ENCODE results near the gene MRTFA. TPM values are rescaled to one million over a fixed set of nuclear protein-coding genes. Genes with fewer than 3 reads are reported as not detected.

Gene MRTFA
- total RNA-seq, 1 experiment from 2014 or later: 28.0 TPM

DNA sequence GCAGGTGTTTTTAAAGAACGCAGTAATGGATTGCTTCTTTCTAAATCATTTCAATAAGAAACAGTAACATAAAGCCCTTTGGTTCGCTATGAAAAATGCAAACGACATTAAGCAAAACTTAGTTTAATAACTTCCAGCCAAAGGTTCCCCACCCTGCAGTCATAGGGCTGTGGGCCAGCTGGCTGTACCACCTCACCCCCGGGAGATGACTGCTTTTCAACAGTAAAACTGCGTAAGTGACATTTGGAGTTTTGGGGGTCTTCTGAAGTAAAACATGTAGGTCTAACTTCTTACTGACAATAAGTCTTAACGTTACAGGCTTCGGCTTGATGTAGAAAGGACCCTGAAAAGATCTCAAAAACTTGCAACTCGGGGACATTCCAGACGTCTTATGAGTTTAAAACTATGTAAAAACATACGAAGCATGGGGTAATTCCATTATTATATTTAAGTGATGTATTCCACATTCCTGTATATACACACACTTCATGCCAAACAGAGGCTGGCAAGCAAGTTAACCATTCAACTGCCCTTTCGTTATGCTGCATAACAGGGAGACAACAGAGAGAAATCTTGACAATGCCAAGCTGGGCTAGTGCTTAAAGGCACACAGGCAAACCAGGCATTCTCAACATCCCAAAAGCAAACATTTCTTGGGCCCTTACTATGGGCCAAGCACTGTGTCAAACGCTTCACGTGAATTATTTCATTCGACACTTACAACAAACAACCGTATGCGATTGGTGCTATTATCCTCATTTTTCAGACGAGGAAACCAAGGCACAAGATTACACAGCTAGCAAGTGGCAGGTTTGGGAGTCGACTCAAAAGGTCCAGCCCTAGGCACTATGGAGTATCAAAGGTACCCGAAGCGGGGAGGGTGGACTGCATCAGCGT is 1.2 kb downstream of the MRTFA start:
- POLR2A ChIA-PET: no interaction called here
- Histone ChIP-seq H2AFZ (ENCODE audit: low read depth, low read length, poor library complexity, severe bottlenecking) (no peak overlapping the region), H3K9ac (ENCODE audit: low read length) (peak overlapping the region; percentile 79), H3K9me3 (ENCODE audit: control insufficient read depth in 1 of 2, insufficient read depth in 1 of 2, low read depth in 1 of 2, low read length in 2 of 2) (no peaks in the 10 kb centered on the region), H3K4me2 (ENCODE audit: low read length) (peak overlapping the region; percentile 98), H3K4me3 (replicated peaks in 1 of 2; ENCODE audit: low read depth in 1 of 2, low read length in 2 of 2) (peak overlapping the region; percentile 79 to 90), H3K79me2 (ENCODE audit: insufficient read depth, low read length) (peaks cover 59% of the 10 kb centered on the region), H3K4me1 (ENCODE audit: control insufficient read depth in 1 of 2, insufficient read depth in 2 of 2, low read length in 2 of 2) (peaks cover 6 to 15% of the 10 kb centered on the region in 2 experiments; a peak in 3 of 4 replicates), H3K9me2 (ENCODE audit: insufficient read depth) (no peaks in the 10 kb centered on the region), H4K20me1 (ENCODE audit: insufficient read depth) (peaks cover 5% of the 10 kb centered on the region; the same call in 1 of the 2 replicates), H3K36me3 (ENCODE audit: control insufficient read depth in 1 of 2, insufficient read depth in 2 of 2, low read length in 2 of 2) (no peaks in the 10 kb centered on the region), H3K27me3 (ENCODE audit: insufficient read depth, low read length) (no peaks in the 10 kb centered on the region), H3K27ac (ENCODE audit: low read depth, low read length) (no peak overlapping the region)
- TF ChIP-seq TCF7L2 (IDR thresholded peaks at IDR 0.05; ENCODE audit: borderline replicate concordance, extremely low read depth, insufficient read depth, insufficient read length): no peak
- TF ChIP-seq POLR2AphosphoS5 (IDR thresholded peaks at IDR 0.05; ENCODE audit: low read depth, low read length): no peak
- TF ChIP-seq, protein P1, sequence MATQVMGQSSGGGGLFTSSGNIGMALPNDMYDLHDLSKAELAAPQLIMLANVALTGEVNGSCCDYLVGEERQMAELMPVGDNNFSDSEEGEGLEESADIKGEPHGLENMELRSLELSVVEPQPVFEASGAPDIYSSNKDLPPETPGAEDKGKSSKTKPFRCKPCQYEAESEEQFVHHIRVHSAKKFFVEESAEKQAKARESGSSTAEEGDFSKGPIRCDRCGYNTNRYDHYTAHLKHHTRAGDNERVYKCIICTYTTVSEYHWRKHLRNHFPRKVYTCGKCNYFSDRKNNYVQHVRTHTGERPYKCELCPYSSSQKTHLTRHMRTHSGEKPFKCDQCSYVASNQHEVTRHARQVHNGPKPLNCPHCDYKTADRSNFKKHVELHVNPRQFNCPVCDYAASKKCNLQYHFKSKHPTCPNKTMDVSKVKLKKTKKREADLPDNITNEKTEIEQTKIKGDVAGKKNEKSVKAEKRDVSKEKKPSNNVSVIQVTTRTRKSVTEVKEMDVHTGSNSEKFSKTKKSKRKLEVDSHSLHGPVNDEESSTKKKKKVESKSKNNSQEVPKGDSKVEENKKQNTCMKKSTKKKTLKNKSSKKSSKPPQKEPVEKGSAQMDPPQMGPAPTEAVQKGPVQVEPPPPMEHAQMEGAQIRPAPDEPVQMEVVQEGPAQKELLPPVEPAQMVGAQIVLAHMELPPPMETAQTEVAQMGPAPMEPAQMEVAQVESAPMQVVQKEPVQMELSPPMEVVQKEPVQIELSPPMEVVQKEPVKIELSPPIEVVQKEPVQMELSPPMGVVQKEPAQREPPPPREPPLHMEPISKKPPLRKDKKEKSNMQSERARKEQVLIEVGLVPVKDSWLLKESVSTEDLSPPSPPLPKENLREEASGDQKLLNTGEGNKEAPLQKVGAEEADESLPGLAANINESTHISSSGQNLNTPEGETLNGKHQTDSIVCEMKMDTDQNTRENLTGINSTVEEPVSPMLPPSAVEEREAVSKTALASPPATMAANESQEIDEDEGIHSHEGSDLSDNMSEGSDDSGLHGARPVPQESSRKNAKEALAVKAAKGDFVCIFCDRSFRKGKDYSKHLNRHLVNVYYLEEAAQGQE (IDR thresholded peaks at IDR 0.05; ENCODE audit: low read depth): no peak
- no peak for TF ChIP-seq SIN3A (IDR thresholded peaks at IDR 0.05; ENCODE audit: low read depth)
- BruUV-seq (replicated peaks): TSS peak; percentile 52
- CTCF ChIA-PET: no interaction called here
- RAD21 ChIA-PET (ENCODE audit: low non-redundant PET in 1 of 2, low total read pairs in 2 of 2, uncharacterized antibody in 2 of 2, unreplicated experiment in 2 of 2): no interaction called here
- ATAC-seq: no peak
- DNase-seq (ENCODE audit: low read depth, low spot score): no peak
- intact Hi-C loops (cut with micrococcal nuclease): no loop called here
